K562 (cell line): ENCODE data around the gene NUCKS1. TPM values are rescaled to one million over a fixed set of nuclear protein-coding genes. Genes with fewer than 3 reads are reported as not detected.

Experiments
- ATAC-seq: fragments of 200-7000 bp; cut with Tn5 transposase; 3 replicates; pipeline ENCODE4 v1.9.1; 2020; ENCODE audit warnings: moderate library complexity
- BruUV-seq: library from RNA; stranded (reverse); fragments of 400-500 nt; replicated peaks from 2 replicates; lab custom pipeline; 2021; lab: Mats Ljungman, UMichigan
- CTCF ChIA-PET: fragments of 300-600 bp; formaldehyde crosslinking; extraction: SDS; loops from one replicate; lab custom pipeline; 2021; ENCODE audit warnings: low intra/inter-chr PET ratio; lab: Yijun Ruan, JAX
- POLR2A ChIA-PET: fragments of 300-600, 350-650 bp; sonication (Branson Sonifier 250); formaldehyde crosslinking; extraction: SDS; loops from one replicate; lab custom pipeline; 2021; ENCODE audit warnings: antibody characterized with exemption, inconsistent platforms; lab: Yijun Ruan, JAX
- DNase-seq, 4 experiments: peaks; one replicate each; pipeline versions ENCODE4 v3.0.0 to v3.0.0-alpha.2; 2011 to 2018; ENCODE audit warnings: low spot score in 3 of 4, mixed read lengths in 3 of 4; ENCODE audit errors: extremely low read depth in 1 of 4
- FAIRE-seq: peaks from 2 replicates; lab custom pipeline; 2011; peaks lifted over from hg19 to GRCh38; lab: Jason Lieb, UNC
- H2AFZ ChIP-seq: 2 replicates; pipeline ENCODE4 v1.6.0; 2011; ENCODE audit warnings: low read depth, low read length, control low read depth, inconsistent platforms
- H3K27ac ChIP-seq: fragments of 200-600 bp; 3 replicates; pipeline ENCODE4 v1.8.0; 2011; ENCODE audit warnings: low read depth, mild to moderate bottlenecking, control low read depth, inconsistent platforms, low read length, moderate library complexity, mixed read lengths; ENCODE audit errors: extremely low read depth
- H3K27me3 ChIP-seq, 2 experiments: fragments of 300-600 bp in 1 of 2; 2 replicates in 1 of 2; 3 replicates in 1 of 2; pipeline versions ENCODE4 v1.6.0 to v1.8.0; 2011; ENCODE audit warnings: inconsistent platforms in 2 of 2, low read length in 2 of 2, mild to moderate bottlenecking in 1 of 2, mixed read lengths in 1 of 2, moderate library complexity in 1 of 2; ENCODE audit not compliant: control insufficient read depth in 2 of 2, insufficient read depth in 2 of 2
- H3K36me3 ChIP-seq: fragments of 300-600 bp; 3 replicates; pipeline ENCODE4 v1.8.0; 2011; ENCODE audit warnings: mild to moderate bottlenecking, low read length, inconsistent platforms; ENCODE audit not compliant: control insufficient read depth, insufficient read depth
- H3K4me1 ChIP-seq, 2 experiments: fragments of 200-600 bp in 1 of 2; replicated peaks in 1 of 2; 2 replicates in 1 of 2; 3 replicates in 1 of 2; pipeline versions ENCODE4 v1.5.1 to v1.8.0; 2011; ENCODE audit warnings: inconsistent platforms in 2 of 2, low read length in 2 of 2, mild to moderate bottlenecking in 1 of 2, mixed read lengths in 1 of 2, moderate library complexity in 1 of 2; ENCODE audit not compliant: control insufficient read depth in 2 of 2, insufficient read depth in 2 of 2
- H3K4me2 ChIP-seq: 2 replicates; pipeline ENCODE4 v1.6.1; 2011; ENCODE audit warnings: low read length, control low read depth, inconsistent platforms, mixed read lengths; ENCODE audit not compliant: insufficient read depth
- H3K4me3 ChIP-seq: fragments of 200-600 bp; sonication (generic), shearing (Covaris generic); 2 replicates; pipeline ENCODE4 v1.5.1; 2016; ENCODE audit warnings: control low read depth, inconsistent platforms
- H3K79me2 ChIP-seq: fragments of 200-600 bp; 3 replicates; pipeline ENCODE4 v1.8.0; 2011; ENCODE audit warnings: low read length, inconsistent platforms; ENCODE audit not compliant: control insufficient read depth, insufficient read depth
- H3K9ac ChIP-seq, 2 experiments: 2 replicates each; pipeline versions ENCODE4 v1.6.0 to v1.6.1; 2011; ENCODE audit warnings: low read depth in 2 of 2, low read length in 2 of 2, control low read depth in 1 of 2, inconsistent platforms in 1 of 2, mild to moderate bottlenecking in 1 of 2, mixed read lengths in 1 of 2; ENCODE audit not compliant: insufficient read depth in 1 of 2
- H3K9me1 ChIP-seq: one replicate; pipeline ENCODE4 v1.6.0; 2011; ENCODE audit warnings: inconsistent platforms, mild to moderate bottlenecking, low read length, moderate library complexity; ENCODE audit not compliant: control insufficient read depth, insufficient read depth
- H3K9me3 ChIP-seq: replicated peaks from 2 replicates; pipeline ENCODE4 v1.5.1; 2011; ENCODE audit warnings: low read depth, low read length, inconsistent platforms; ENCODE audit not compliant: control insufficient read depth, insufficient read depth
- H4K20me1 ChIP-seq: replicated peaks from 2 replicates; pipeline ENCODE4 v1.6.1; 2011; ENCODE audit warnings: low read length, inconsistent platforms, mixed read lengths; ENCODE audit not compliant: control insufficient read depth, insufficient read depth
- ARNT ChIP-seq, 2 experiments: fragments of 450-650 bp; IDR thresholded peaks; 2 replicates each; pipeline ENCODE4 v1.6.1; 2016; ENCODE audit warnings: mild to moderate bottlenecking in 1 of 2
- NFRKB ChIP-seq: fragments of 450-650 bp; IDR thresholded peaks from 2 replicates; pipeline ENCODE4 v1.6.1; 2016; ENCODE audit warnings: low read depth
- SNAPC5 ChIP-seq: fragments of 250-450 bp; sonication (Bioruptor Pico); IDR thresholded peaks from 2 replicates; pipeline ENCODE4 v1.8.0; 2021; ENCODE audit warnings: moderate library complexity, mild to moderate bottlenecking, inconsistent platforms
- ZNF146 ChIP-seq: IDR thresholded peaks from one replicate; pipeline ENCODE4 v1.6.1; 2018; ENCODE audit warnings: missing compliant biosample characterization; ENCODE audit not compliant: unreplicated experiment
- WGBS: fragments of 100-300 bp; shearing (Covaris generic); methylation state at CpG from one replicate; pipeline ENCODE4 v1.1.6; 2016; ENCODE audit warnings: low coverage, mixed read lengths; ENCODE audit not compliant: insufficient coverage; ENCODE audit errors: missing lambda C conversion rate; 5-methylcytosine and 5-hydroxymethylcytosine counted together
- in situ Hi-C: fragments of 300-500 bp; cut with MboI; formaldehyde crosslinking; loops from 4 replicates; pipeline ENCODE4 v1.15.0; 2018; ENCODE audit warnings: inconsistent platforms, mixed read lengths
- intact Hi-C: fragments of 100-400 bp; cut with micrococcal nuclease; formaldehyde crosslinking; loops from 2 replicates; pipeline ENCODE4 v1.14.2; 2022
- polyA plus RNA-seq, 8 experiments: library from polyadenylated mRNA; depleted of rRNA in 4 of 8; stranded (reverse) in 5 of 8; unstranded in 3 of 8; fragments of >200 nt; fragmentation: Nextera tagmentation in 2 of 8; fragmentation: Illumina TruSeq in 1 of 8; extraction: Ambion mirVana in 2 of 8; extraction: Trizol in 1 of 8; gene quantifications; 2 replicates each; pipeline versions ENCODE4 v1.2.1 to v1.2.3, GENCODE V29; 2011 to 2014; ENCODE audit warnings: inconsistent platforms in 1 of 8, missing spikeins in 1 of 8
- total RNA-seq, 7 experiments: library from RNA; depleted of rRNA in 6 of 7; stranded (reverse); fragments of >200 nt in 6 of 7; fragmentation: Illumina TruSeq in 2 of 7; extraction: Trizol in 2 of 7; gene quantifications; 2 replicates each; pipeline versions ENCODE4 v1.2.1 to v1.2.3, GENCODE V29; 2011 to 2021; ENCODE audit warnings: low replicate concordance in 1 of 7
- TF ChIP-seq, protein P1 (sequence below): fragments of 250-450 bp; sonication (Bioruptor Pico); IDR thresholded peaks from 2 replicates; pipeline ENCODE4 v1.4.0; 2020

The NUCKS1 gene
- total and polyA plus RNA-seq, 9 of the 15 experiments (the other 6 are each of a cell fraction or from before 2014, with no cell fraction given): 66.7 to 244 (median 149) TPM

DNA sequence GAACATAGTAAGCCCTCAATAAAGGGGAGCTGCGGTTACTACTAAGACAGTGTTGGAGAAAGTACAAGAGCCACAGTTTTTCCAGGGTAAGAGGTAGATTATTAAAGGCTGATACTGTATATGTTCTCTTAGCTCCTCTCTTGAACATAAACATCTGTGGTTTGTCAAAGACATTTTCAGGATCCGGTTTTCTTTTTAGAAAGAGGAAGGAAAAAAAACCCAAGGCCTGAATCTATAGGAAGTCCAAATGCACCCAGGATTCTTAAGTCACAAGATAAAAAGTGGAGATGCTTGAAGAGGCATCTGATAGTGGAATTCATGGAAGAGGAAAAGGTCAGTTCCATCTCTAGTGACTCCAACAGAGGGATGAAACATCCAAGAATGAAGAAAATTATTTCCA lies 45.1 kb downstream of the NUCKS1 start:
- in situ Hi-C loops: no loop called here
- POLR2A ChIA-PET: interaction anchor here (1.0 to 1.1 kb wide), 2 partner anchors 26 to 42 kb away, joined by 4 to 6 read pairs; no protein-coding TSS in a partner anchor

GRCh38 chr1:205703072-205703471 lies 46.9 kb downstream of the NUCKS1 start:
- intact Hi-C loops (no loop called here), in situ Hi-C loops (no loop called here)
- Histone ChIP-seq H3K4me2 (no peak overlapping the region), H3K4me3 (no peak overlapping the region), H3K9me3 (no peaks in the 10 kb centered on the region), H3K36me3 (peaks cover 7% of the 10 kb centered on the region; the same call in 1 of the 3 replicates), H3K4me1 (peaks cover 4 to 14% of the 10 kb centered on the region in 2 experiments), H3K9ac (no peak overlapping the region), H4K20me1 (no peaks in the 10 kb centered on the region), H3K9me1 (no peaks in the 10 kb centered on the region), H3K27ac (no peak overlapping the region), H3K27me3 (no peaks in the 10 kb centered on the region), H3K79me2 (no peaks in the 10 kb centered on the region), H2AFZ (no peak overlapping the region)
- CTCF ChIA-PET: no interaction called here
- DNase-seq (no peak), ATAC-seq (no peak), FAIRE-seq (no peak)
- POLR2A ChIA-PET: interaction anchor here (0.6 to 1.2 kb wide), 4 partner anchors 8 to 118 kb away, joined by 3 to 4 read pairs (median 4); no protein-coding TSS in a partner anchor
- no TSS peak for BruUV-seq
- WGBS: 73% methylated on average over 1 of the region's 1 CpG
- TF ChIP-seq ZNF146 (CRISPR knock-in tag) (no peak), ARNT (IDR thresholded peaks at IDR 0.05) (no peak)
- TF ChIP-seq, protein P1, sequence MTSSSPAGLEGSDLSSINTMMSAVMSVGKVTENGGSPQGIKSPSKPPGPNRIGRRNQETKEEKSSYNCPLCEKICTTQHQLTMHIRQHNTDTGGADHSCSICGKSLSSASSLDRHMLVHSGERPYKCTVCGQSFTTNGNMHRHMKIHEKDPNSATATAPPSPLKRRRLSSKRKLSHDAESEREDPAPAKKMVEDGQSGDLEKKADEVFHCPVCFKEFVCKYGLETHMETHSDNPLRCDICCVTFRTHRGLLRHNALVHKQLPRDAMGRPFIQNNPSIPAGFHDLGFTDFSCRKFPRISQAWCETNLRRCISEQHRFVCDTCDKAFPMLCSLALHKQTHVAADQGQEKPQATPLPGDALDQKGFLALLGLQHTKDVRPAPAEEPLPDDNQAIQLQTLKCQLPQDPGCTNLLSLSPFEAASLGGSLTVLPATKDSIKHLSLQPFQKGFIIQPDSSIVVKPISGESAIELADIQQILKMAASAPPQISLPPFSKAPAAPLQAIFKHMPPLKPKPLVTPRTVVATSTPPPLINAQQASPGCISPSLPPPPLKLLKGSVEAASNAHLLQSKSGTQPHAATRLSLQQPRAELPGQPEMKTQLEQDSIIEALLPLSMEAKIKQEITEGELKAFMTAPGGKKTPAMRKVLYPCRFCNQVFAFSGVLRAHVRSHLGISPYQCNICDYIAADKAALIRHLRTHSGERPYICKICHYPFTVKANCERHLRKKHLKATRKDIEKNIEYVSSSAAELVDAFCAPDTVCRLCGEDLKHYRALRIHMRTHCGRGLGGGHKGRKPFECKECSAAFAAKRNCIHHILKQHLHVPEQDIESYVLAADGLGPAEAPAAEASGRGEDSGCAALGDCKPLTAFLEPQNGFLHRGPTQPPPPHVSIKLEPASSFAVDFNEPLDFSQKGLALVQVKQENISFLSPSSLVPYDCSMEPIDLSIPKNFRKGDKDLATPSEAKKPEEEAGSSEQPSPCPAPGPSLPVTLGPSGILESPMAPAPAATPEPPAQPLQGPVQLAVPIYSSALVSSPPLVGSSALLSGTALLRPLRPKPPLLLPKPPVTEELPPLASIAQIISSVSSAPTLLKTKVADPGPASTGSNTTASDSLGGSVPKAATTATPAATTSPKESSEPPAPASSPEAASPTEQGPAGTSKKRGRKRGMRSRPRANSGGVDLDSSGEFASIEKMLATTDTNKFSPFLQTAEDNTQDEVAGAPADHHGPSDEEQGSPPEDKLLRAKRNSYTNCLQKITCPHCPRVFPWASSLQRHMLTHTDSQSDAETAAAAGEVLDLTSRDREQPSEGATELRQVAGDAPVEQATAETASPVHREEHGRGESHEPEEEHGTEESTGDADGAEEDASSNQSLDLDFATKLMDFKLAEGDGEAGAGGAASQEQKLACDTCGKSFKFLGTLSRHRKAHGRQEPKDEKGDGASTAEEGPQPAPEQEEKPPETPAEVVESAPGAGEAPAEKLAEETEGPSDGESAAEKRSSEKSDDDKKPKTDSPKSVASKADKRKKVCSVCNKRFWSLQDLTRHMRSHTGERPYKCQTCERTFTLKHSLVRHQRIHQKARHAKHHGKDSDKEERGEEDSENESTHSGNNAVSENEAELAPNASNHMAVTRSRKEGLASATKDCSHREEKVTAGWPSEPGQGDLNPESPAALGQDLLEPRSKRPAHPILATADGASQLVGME (CRISPR knock-in tag): no peak

More for the DNA sequence above, 45.1 kb downstream of the NUCKS1 start:
- Histone ChIP-seq H2AFZ (no peak overlapping the region), H3K27ac (no peak overlapping the region), H3K27me3 (no peaks in the 10 kb centered on the region), H3K79me2 (no peaks in the 10 kb centered on the region), H3K9me3 (no peaks in the 10 kb centered on the region), H3K9me1 (no peaks in the 10 kb centered on the region), H3K4me3 (no peak overlapping the region), H3K9ac (no peak overlapping the region), H3K4me2 (no peak overlapping the region), H3K36me3 (peaks cover 25% of the 10 kb centered on the region), H3K4me1 (peaks cover 4 to 14% of the 10 kb centered on the region in 2 experiments), H4K20me1 (no peaks in the 10 kb centered on the region)
- DNase-seq: no peak
- CTCF ChIA-PET: no interaction called here
- 71% methylated on average over 2 of the region's 2 CpGs for WGBS
- 0 out of 2 replicates have a peak, but pooled peaks have one; percentile 11 for TF ChIP-seq SNAPC5 (CRISPR knock-in tag)
- TF ChIP-seq NFRKB: no peak
- intact Hi-C loops: no loop called here
- no TSS peak for BruUV-seq
- no peak for FAIRE-seq
- ATAC-seq: no peak
